ENCODE measurements around the gene SLC30A3. TPM values are rescaled to one million over a fixed set of nuclear protein-coding genes. Genes with fewer than 3 reads are reported as not detected.
A peak's percentile ranks its signal among the peaks of the same experiment; 100 is the strongest.

Gene SLC30A3
- total RNA-seq, 2 donors from 2014 or later: 5.7 to 9.4 TPM

GRCh38 chr2:27243391-27244130, 19.3 kb downstream of the SLC30A3 start:
- DNase-seq (ENCODE audit: low spot score): no peak
- Histone ChIP-seq H3K27me3 (no peaks in the 10 kb centered on the region), H3K36me3 (peaks cover 43% of the 10 kb centered on the region), H3K27ac (peak overlapping the region; percentile 36 to 80), H3K4me1 (peaks cover 0 to 19% of the 10 kb centered on the region in 2 donors), H3K9me3 (no peaks in the 10 kb centered on the region), H3K4me3 (no peak overlapping the region)
- no peak for TF ChIP-seq CTCF (IDR thresholded peaks at IDR 0.05)

- Histone ChIP-seq H3K27ac (peak overlapping the region; percentile 36 to 80), H3K9me3 (no peaks in the 10 kb centered on the region), H3K4me3 (no peak overlapping the region), H3K4me1 (peaks cover 0 to 19% of the 10 kb centered on the region in 2 donors), H3K36me3 (peaks cover 52% of the 10 kb centered on the region), H3K27me3 (no peaks in the 10 kb centered on the region)
- DNase-seq (ENCODE audit: low spot score): no peak
- TF ChIP-seq CTCF (IDR thresholded peaks at IDR 0.05): no peak
Observed at GRCh38 chr2:27242614-27242951, 20.3 kb downstream of the SLC30A3 start.

GRCh38 chr2:27241761-27242613, 20.9 kb downstream of the SLC30A3 start:
- H3K4me1 ChIP-seq: peaks cover 0 to 19% of the 10 kb centered on the region in 2 donors
- H3K4me3 ChIP-seq: no peak overlapping the region
- no peak for DNase-seq (ENCODE audit: low spot score)
- H3K36me3 ChIP-seq: peaks cover 58% of the 10 kb centered on the region
- no peak for TF ChIP-seq CTCF (IDR thresholded peaks at IDR 0.05)
- H3K27ac ChIP-seq: no peak overlapping the region
- no peaks in the 10 kb centered on the region for H3K9me3 ChIP-seq
- H3K27me3 ChIP-seq: no peaks in the 10 kb centered on the region

- DNase-seq (ENCODE audit: low spot score): no peak
- TF ChIP-seq CTCF (IDR thresholded peaks at IDR 0.05): no peak
- no peaks in the 10 kb centered on the region for H3K27me3 ChIP-seq
- no peaks in the 10 kb centered on the region for H3K9me3 ChIP-seq
- H3K4me3 ChIP-seq: no peak overlapping the region
- H3K36me3 ChIP-seq: peaks cover 73% of the 10 kb centered on the region
- peaks cover 0 to 12% of the 10 kb centered on the region in 2 donors for H3K4me1 ChIP-seq
- no peak overlapping the region for H3K27ac ChIP-seq
Observed at GRCh38 chr2:27240406-27240805, 22.4 kb downstream of the SLC30A3 start.

GRCh38 chr2:27238976-27239375, 23.9 kb downstream of the SLC30A3 start:
- no peak for DNase-seq (ENCODE audit: low spot score)
- TF ChIP-seq CTCF (IDR thresholded peaks at IDR 0.05): no peak
- Histone ChIP-seq H3K9me3 (no peaks in the 10 kb centered on the region), H3K4me3 (no peak overlapping the region), H3K27me3 (no peaks in the 10 kb centered on the region), H3K27ac (no peak overlapping the region), H3K36me3 (peaks cover 87% of the 10 kb centered on the region), H3K4me1 (peaks cover 0 to 6% of the 10 kb centered on the region in 2 donors)
